ENCODE measurements around the gene ADAP1. TPM values are rescaled to one million over a fixed set of nuclear protein-coding genes. Genes with fewer than 3 reads are reported as not detected.
A peak's percentile ranks its signal among the peaks of the same experiment; 100 is the strongest.

Gene ADAP1
- polyA plus RNA-seq, 1 donor (not counting 4 experiments of a cell fraction or from before 2014, with no cell fraction given): 4.3 TPM

DNA sequence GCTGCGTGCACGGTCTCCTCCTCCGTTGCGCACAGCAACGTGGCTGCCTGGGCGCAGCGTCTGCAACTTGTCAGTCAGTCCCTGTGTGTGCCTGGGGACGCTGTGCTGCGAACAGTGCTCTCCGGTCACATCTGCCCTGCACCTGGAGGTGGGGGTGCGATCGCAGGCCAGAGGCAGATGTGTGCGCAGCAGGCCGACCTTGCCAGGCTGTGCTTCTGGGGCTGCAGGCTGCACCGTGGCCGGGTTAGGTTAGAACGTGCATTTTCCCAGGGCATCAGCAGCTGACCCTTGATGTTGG, 86.3 kb downstream of the ADAP1 start:
- Histone ChIP-seq H3K9ac (ENCODE audit: control insufficient read depth, extremely low read depth, insufficient read depth, low read length) (no peak overlapping the region), H3K4me1 (ENCODE audit: control insufficient read depth, extremely low read depth, insufficient read depth, low read length) (peaks cover 14% of the 10 kb centered on the region), H3K79me2 (ENCODE audit: control insufficient read depth, insufficient read depth, low read length) (peaks cover 9% of the 10 kb centered on the region), H2AFZ (ENCODE audit: control insufficient read depth, low read length) (no peak overlapping the region), H3K27ac (ENCODE audit: control insufficient read depth, insufficient read depth, low read length) (peak overlapping the region; percentile 71), H3K27me3 (ENCODE audit: control insufficient read depth, extremely low read depth, insufficient read depth, low read length) (no peaks in the 10 kb centered on the region), H4K20me1 (ENCODE audit: control insufficient read depth, extremely low read depth, insufficient read depth, low read length) (no peaks in the 10 kb centered on the region), H3K9me3 (ENCODE audit: control insufficient read depth, low read depth, low read length) (no peaks in the 10 kb centered on the region), H3K4me3 (ENCODE audit: control insufficient read depth in 2 of 3, extremely low read depth in 1 of 3, insufficient read depth in 2 of 3, low read depth in 1 of 3, low read length in 3 of 3) (no peak overlapping the region), H3K9me1 (ENCODE audit: control insufficient read depth, extremely low read depth, insufficient read depth, low read length) (no peaks in the 10 kb centered on the region), H3K36me3 (ENCODE audit: control insufficient read depth in 2 of 2, extremely low read depth in 1 of 2, insufficient read depth in 2 of 2, low read length in 2 of 2) (peaks cover 21 to 23% of the 10 kb centered on the region in 2 experiments), H3K4me2 (ENCODE audit: control insufficient read depth, extremely low read depth, insufficient read depth, low read depth, low read length) (no peak overlapping the region)
- FAIRE-seq (no peak), DNase-seq (ENCODE audit: low read depth, low spot score) (no peak)
- TF ChIP-seq, protein P1, sequence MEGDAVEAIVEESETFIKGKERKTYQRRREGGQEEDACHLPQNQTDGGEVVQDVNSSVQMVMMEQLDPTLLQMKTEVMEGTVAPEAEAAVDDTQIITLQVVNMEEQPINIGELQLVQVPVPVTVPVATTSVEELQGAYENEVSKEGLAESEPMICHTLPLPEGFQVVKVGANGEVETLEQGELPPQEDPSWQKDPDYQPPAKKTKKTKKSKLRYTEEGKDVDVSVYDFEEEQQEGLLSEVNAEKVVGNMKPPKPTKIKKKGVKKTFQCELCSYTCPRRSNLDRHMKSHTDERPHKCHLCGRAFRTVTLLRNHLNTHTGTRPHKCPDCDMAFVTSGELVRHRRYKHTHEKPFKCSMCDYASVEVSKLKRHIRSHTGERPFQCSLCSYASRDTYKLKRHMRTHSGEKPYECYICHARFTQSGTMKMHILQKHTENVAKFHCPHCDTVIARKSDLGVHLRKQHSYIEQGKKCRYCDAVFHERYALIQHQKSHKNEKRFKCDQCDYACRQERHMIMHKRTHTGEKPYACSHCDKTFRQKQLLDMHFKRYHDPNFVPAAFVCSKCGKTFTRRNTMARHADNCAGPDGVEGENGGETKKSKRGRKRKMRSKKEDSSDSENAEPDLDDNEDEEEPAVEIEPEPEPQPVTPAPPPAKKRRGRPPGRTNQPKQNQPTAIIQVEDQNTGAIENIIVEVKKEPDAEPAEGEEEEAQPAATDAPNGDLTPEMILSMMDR (optimal IDR thresholded peaks at IDR 0.05 in 1 of 3, IDR thresholded peaks at IDR 0.05 in 1 of 3, conservative IDR thresholded peaks at IDR 0.05 in 1 of 3; ENCODE audit: extremely low read depth in 1 of 3, insufficient read depth in 2 of 3, low read length in 3 of 3): no peak
- no peak for TF ChIP-seq EZH2 (IDR thresholded peaks at IDR 0.05; ENCODE audit: low read length)
- dilution Hi-C loops (cut with MboI; ENCODE audit: extremely low pct_ligation_motif_present, low sequenced_read_pairs): no loop called here

DNA sequence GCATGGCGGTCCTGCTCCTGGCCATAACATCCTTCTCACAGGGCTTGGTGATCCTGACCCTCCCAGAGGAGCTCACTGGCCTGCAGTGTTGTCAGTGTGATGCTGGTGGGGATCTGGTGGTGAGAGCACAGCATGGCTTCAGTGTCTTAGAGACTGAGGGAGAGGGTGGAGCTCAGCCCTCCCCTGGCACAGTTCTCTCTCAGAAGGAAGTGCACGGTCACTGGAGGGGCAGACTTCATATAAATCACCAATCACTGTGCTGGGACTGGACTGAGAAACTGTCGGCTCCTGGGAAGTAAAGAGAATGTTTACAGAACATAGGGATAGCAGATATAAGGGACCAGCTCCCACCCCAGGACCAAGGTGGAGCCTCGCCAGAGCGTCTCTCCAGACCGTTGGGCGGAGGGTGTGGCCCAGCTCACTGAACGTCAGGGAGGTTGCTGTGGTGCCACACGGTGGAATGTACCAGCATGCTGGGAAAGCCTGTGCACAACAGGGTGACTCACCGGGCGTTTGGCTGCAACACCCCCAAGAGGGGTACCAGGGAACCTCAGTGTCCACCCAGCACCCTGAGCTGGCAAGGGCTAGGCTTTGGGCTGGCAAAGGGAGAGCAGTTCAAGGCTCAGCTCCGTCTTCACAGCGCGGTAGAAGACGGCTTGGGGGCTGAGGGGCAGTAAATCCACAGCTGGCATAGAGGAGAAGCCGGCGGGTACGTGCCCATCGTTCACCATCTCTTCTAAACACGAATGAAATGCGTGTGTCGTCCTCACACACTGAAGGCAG, 86.9 kb downstream of the ADAP1 start:
- FAIRE-seq (peak; percentile 88), DNase-seq (ENCODE audit: low read depth, low spot score) (peak; percentile 40)
- Histone ChIP-seq H3K4me3 (ENCODE audit: control insufficient read depth in 2 of 3, extremely low read depth in 1 of 3, insufficient read depth in 2 of 3, low read depth in 1 of 3, low read length in 3 of 3) (no peak overlapping the region), H3K27ac (ENCODE audit: control insufficient read depth, insufficient read depth, low read length) (peak overlapping the region; percentile 71), H3K36me3 (ENCODE audit: control insufficient read depth in 2 of 2, extremely low read depth in 1 of 2, insufficient read depth in 2 of 2, low read length in 2 of 2) (peaks cover 21% of the 10 kb centered on the region in 2 experiments), H4K20me1 (ENCODE audit: control insufficient read depth, extremely low read depth, insufficient read depth, low read length) (no peaks in the 10 kb centered on the region), H3K9ac (ENCODE audit: control insufficient read depth, extremely low read depth, insufficient read depth, low read length) (peak overlapping the region; percentile 52), H3K4me2 (ENCODE audit: control insufficient read depth, extremely low read depth, insufficient read depth, low read depth, low read length) (peak overlapping the region; percentile 43), H3K4me1 (ENCODE audit: control insufficient read depth, extremely low read depth, insufficient read depth, low read length) (peaks cover 14% of the 10 kb centered on the region), H3K79me2 (ENCODE audit: control insufficient read depth, insufficient read depth, low read length) (peaks cover 9% of the 10 kb centered on the region), H3K9me3 (ENCODE audit: control insufficient read depth, low read depth, low read length) (no peaks in the 10 kb centered on the region), H2AFZ (ENCODE audit: control insufficient read depth, low read length) (no peak overlapping the region), H3K27me3 (ENCODE audit: control insufficient read depth, extremely low read depth, insufficient read depth, low read length) (no peaks in the 10 kb centered on the region), H3K9me1 (ENCODE audit: control insufficient read depth, extremely low read depth, insufficient read depth, low read length) (no peaks in the 10 kb centered on the region)
- TF ChIP-seq EZH2 (IDR thresholded peaks at IDR 0.05; ENCODE audit: low read length): no peak
- TF ChIP-seq, protein P1 (optimal IDR thresholded peaks at IDR 0.05 in 1 of 3, IDR thresholded peaks at IDR 0.05 in 1 of 3, conservative IDR thresholded peaks at IDR 0.05 in 1 of 3; ENCODE audit: extremely low read depth in 1 of 3, insufficient read depth in 2 of 3, low read length in 3 of 3): peak; percentile 12 to 44 (median 17)
- dilution Hi-C loops (cut with MboI; ENCODE audit: extremely low pct_ligation_motif_present, low sequenced_read_pairs): no loop called here

Measured in keratinocyte (primary cell).